GM12872 (cell line): ENCODE data around the gene SALL2.

ENCODE experiments used
- TF ChIP-seq, protein P1 (sequence below): IDR thresholded peaks from 3 replicates; pipeline ENCODE4 v1.5.1; 2011; ENCODE audit warnings: low read depth, mild to moderate bottlenecking, low read length, moderate library complexity; ENCODE audit not compliant: insufficient read depth

SALL2 gene

DNA sequence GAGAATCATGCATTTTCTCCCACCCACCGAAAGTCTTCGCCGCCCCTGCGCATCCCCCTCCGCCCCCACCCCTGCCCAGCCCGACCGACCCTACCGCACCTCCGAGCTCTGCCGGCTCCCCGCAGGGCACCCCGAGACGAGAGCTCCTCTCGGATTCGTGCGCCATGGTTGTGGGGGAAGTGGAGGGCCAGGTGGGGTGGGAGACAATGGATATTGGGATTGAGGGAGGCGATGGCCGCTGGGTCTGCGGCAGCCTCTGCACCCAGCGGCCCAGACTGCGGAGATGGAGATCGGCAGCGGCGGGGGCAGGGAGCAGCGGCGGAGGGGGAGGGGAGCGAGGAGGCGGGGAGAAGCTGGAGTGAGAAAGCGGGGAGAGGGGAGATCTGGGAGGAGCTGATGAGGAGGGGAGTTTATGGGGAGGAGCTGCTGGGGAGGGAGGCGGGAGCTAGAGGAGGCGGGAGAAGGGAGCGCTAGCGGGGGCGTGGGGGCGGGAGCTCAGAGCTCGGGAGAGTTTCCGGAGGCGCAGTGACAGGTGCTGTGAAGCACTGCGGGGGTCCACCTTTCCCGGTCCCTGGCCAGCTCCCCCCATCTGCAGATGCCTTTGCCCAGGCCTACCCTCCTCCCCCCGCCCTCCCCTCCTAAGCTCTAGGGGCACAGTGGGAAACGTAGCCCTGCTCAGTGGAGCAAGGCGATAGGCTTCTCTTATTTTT, at the start of gene SALL2:
SALL2 (minus strand) TSS at position 385 of the 710 bp plus-strand sequence; CDS start at position 166, 219 bp downstream.
- TF ChIP-seq, protein P1, sequence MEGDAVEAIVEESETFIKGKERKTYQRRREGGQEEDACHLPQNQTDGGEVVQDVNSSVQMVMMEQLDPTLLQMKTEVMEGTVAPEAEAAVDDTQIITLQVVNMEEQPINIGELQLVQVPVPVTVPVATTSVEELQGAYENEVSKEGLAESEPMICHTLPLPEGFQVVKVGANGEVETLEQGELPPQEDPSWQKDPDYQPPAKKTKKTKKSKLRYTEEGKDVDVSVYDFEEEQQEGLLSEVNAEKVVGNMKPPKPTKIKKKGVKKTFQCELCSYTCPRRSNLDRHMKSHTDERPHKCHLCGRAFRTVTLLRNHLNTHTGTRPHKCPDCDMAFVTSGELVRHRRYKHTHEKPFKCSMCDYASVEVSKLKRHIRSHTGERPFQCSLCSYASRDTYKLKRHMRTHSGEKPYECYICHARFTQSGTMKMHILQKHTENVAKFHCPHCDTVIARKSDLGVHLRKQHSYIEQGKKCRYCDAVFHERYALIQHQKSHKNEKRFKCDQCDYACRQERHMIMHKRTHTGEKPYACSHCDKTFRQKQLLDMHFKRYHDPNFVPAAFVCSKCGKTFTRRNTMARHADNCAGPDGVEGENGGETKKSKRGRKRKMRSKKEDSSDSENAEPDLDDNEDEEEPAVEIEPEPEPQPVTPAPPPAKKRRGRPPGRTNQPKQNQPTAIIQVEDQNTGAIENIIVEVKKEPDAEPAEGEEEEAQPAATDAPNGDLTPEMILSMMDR: no peak

DNA sequence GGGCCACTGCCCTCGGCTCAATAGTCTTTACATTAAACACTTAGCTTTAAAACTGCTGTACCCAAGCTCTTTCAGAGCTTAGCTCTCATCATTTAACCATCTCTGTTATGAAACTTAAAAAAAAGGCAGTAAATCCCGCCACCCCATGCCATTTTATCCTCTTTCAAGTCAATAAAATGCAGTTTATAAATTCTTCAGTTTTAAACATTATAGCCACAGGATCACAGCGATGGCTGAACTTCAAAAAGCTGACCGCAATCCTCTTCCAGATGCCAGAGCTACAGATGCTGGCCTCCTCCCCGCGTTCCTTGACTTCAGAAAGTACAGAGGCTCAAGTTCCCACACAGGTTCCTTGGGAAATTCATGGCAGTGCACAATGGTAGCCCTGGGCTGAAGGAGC, 49.5 kb upstream of the SALL2 start:
- TF ChIP-seq, protein P1: no peak

DNA sequence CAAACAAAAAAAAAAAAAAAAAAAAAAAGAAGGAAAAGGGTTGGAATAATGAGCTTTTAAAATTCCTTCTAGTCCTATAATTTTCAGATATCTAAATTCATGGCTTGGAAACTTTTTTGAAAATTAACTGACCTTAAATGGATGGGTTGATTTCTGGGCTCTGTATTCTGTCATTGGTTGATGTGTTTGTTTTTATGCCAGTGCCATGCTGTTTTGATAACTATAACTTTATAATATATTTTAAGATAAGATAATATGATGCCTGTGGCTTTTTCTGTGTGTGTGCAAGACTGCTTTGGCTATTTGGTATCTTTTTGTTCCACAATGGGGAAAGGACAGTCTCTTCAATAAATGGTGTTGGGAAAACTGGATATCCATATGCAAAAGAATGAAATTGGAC, 46.5 kb upstream of the SALL2 start:
- TF ChIP-seq, protein P1: no peak

DNA sequence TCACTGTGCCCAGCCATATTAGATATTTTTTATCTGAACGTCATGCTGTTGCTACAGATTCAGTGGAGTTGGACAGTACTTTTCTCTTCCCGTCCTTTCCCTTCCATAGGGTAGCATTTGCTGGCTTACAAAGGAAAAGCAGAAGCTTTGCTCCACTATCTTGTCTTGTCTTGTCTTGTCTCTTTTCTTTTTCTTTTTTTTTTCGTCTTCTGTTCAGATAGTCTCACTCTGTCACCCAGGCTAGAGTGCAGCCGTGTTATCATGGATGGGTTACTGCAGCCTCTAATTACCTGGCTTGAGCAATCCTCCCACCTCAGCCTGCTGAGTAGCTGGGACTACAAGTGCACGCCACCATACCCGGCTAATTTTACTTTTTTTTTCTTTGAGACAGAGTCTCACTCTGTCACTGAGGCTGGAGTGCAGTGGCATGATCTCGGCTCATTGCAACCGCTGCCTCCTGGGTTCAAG, 32.6 kb upstream of the SALL2 start:
- TF ChIP-seq, protein P1: no peak

DNA sequence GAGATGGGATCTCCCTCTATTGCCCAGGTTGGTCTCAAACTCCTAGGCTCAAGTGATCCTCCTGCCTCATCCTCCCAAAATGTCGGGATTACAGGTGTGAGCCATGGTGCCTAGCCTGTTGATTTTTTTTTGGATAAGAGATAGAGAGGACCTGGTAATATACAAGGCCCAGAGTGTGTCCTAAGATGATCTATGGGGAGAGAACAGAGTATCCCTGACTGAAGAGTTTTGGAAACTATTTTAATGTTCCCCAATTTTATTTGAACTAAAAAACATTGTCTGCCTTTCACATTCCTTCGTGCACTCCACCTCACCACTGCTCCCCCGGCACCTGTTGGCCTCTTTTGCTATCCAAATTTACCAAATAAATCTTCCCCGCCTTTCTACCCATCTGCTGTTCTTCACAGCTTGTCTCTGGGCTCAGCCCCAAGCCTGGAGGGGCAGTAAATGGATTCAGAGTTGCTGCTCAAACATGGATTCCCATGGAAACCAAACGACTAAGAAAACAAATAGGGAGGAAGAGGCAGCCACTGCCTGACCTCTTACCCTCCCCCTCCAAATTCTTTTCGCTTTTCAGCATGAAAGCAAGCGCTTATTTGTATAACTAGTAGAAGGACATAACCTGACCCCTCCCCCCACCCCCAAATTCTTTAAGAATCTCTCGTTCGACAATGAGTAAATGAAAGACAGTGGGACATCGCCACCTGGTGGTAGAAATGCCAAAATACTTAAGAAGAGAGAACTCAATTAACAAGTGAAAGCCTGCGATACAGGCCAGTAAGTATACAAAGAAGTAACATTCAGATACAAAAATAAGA, 31.1 kb upstream of the SALL2 start:
- TF ChIP-seq, protein P1: peak; percentile 56

DNA sequence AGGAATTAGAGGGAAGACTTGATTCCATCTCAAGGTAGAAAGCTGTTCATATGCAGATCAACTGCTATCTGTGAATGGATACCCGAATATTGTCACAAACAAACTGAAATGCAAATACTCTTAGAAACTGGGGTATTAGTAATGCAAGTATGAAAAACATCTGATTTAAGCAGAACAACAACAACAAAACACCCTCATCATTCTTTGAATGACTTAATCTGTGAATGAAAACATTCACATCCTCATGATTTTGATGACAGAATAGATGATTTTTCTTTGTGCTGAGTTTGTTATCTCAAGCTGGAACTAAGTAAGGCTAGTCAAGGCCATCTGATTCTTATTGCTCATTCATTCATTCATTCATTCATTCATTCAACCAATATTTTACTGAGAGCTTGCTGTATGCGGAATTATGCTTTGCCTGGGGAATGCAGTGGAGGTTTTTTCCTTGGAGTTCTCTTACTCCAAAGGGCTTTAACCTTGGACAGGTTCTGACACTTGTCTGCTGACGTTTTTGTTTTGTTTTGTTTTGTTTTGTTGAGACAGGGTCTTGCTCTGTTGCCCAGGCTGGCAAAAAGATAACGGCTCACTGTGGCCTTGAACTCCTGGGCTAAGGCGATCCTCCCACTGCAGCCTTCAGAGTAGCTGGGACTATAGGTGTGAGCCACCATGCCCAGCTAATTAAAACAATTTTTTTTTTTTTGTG, 30.4 kb upstream of the SALL2 start:
- TF ChIP-seq, protein P1: no peak

DNA sequence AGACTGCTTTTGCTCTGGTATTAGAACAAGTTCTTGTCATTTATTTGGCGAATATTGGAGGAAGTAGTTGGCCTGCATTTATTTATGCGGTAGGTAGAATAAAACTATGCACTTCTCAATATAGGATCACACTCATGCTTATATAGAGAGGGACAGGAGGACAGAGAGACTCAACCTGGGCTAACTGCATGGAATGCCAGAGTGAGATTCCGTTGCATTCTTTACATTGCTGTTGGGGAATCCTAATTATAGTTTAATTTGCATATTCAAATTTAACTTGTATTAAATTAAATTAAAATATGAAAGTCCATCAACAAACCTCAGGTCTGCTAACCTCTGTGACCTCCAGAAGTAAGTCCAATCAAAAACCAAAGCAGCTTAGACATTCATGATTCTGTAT, 27.1 kb upstream of the SALL2 start:
- TF ChIP-seq, protein P1: no peak
